Keratinocyte (primary cell): Measurements from ENCODE around the gene SYPL2. TPM values are rescaled to one million over a fixed set of nuclear protein-coding genes. Genes with fewer than 3 reads are reported as not detected.

ENCODE experiments used
- DNase-seq: peaks from one replicate; pipeline ENCODE4 v3.0.0-alpha.2; 2011; ENCODE audit warnings: low read depth, missing footprints, low spot score
- FAIRE-seq: peaks from 2 replicates; lab custom pipeline; 2011; peaks lifted over from hg19 to GRCh38; lab: Jason Lieb, UNC
- H2AFZ ChIP-seq: 2 replicates; pipeline ENCODE4 v1.6.0; 2012; ENCODE audit warnings: low read length, control low read depth, inconsistent platforms; ENCODE audit not compliant: control insufficient read depth
- H3K27ac ChIP-seq: 2 replicates; pipeline ENCODE4 v1.5.1; 2011; ENCODE audit warnings: low read length; ENCODE audit not compliant: control insufficient read depth, insufficient read depth
- H3K27me3 ChIP-seq: 3 replicates; pipeline ENCODE4 v1.6.0; 2011; ENCODE audit warnings: low read length; ENCODE audit not compliant: control insufficient read depth, insufficient read depth; ENCODE audit errors: extremely low read depth
- H3K36me3 ChIP-seq, 2 experiments: 2 replicates in 1 of 2; 3 replicates in 1 of 2; pipeline ENCODE4 v1.5.1; 2011; ENCODE audit warnings: low read length in 2 of 2, mild to moderate bottlenecking in 1 of 2; ENCODE audit not compliant: control insufficient read depth in 2 of 2, insufficient read depth in 2 of 2; ENCODE audit errors: extremely low read depth in 1 of 2
- H3K4me1 ChIP-seq: 3 replicates; pipeline ENCODE4 v1.5.1; 2011; ENCODE audit warnings: low read length; ENCODE audit not compliant: control insufficient read depth, insufficient read depth; ENCODE audit errors: extremely low read depth
- H3K4me2 ChIP-seq: 3 replicates; pipeline ENCODE4 v1.6.0; 2011; ENCODE audit warnings: low read depth, low read length; ENCODE audit not compliant: control insufficient read depth, insufficient read depth; ENCODE audit errors: extremely low read depth
- H3K4me3 ChIP-seq, 3 experiments: fragments of 200-600 bp in 1 of 3; sonication (generic) in 1 of 3; 2 replicates in 2 of 3; 3 replicates in 1 of 3; pipeline ENCODE4 v1.5.1; 2011 to 2016; ENCODE audit warnings: low read length in 3 of 3, mild to moderate bottlenecking in 3 of 3, control low read depth in 2 of 3, inconsistent platforms in 1 of 3, low read depth in 1 of 3, mixed read lengths in 1 of 3, mixed run types in 1 of 3, moderate library complexity in 1 of 3; ENCODE audit not compliant: control insufficient read depth in 2 of 3, insufficient read depth in 2 of 3; ENCODE audit errors: extremely low read depth in 1 of 3
- H3K79me2 ChIP-seq: 2 replicates; pipeline ENCODE4 v1.6.0; 2012; ENCODE audit warnings: low read length; ENCODE audit not compliant: control insufficient read depth, insufficient read depth
- H3K9ac ChIP-seq: 3 replicates; pipeline ENCODE4 v1.6.0; 2011; ENCODE audit warnings: low read length; ENCODE audit not compliant: control insufficient read depth, insufficient read depth; ENCODE audit errors: extremely low read depth
- H3K9me1 ChIP-seq: 3 replicates; pipeline ENCODE4 v1.6.0; 2011; ENCODE audit warnings: low read length; ENCODE audit not compliant: control insufficient read depth, insufficient read depth; ENCODE audit errors: extremely low read depth
- H3K9me3 ChIP-seq: 2 replicates; pipeline ENCODE4 v1.5.1; 2012; ENCODE audit warnings: low read depth, low read length; ENCODE audit not compliant: control insufficient read depth
- H4K20me1 ChIP-seq: 3 replicates; pipeline ENCODE4 v1.6.0; 2011; ENCODE audit warnings: low read length; ENCODE audit not compliant: control insufficient read depth, insufficient read depth; ENCODE audit errors: extremely low read depth
- CTCF ChIP-seq, 3 experiments: IDR thresholded peaks in 1 of 3; conservative IDR thresholded peaks in 1 of 3; optimal IDR thresholded peaks in 1 of 3; 2 replicates in 2 of 3; 3 replicates in 1 of 3; pipeline versions ENCODE3 to v1.5.1; 2011; ENCODE audit warnings: low read length in 3 of 3, mild to moderate bottlenecking in 3 of 3, moderate library complexity in 2 of 3, control low read depth in 1 of 3, inconsistent platforms in 1 of 3; ENCODE audit not compliant: insufficient read depth in 2 of 3; ENCODE audit errors: extremely low read depth in 1 of 3
- EZH2 ChIP-seq: IDR thresholded peaks from one replicate; pipeline ENCODE4 v1.6.1; 2012; ENCODE audit warnings: inconsistent platforms, mild to moderate bottlenecking, low read length, moderate library complexity
- dilution Hi-C: fragments of 300-500 bp; cut with MboI; formaldehyde crosslinking; loops from one replicate; pipeline ENCODE4 v1.7.0; 2020; ENCODE audit warnings: low sequenced_read_pairs; ENCODE audit not compliant: extremely low pct_ligation_motif_present
- polyA plus RNA-seq, 5 experiments: library from polyadenylated mRNA; depleted of rRNA in 3 of 5; stranded (reverse) in 3 of 5; stranded (forward) in 1 of 5; unstranded in 1 of 5; fragments of >200 nt; gene quantifications; 1 replicate in 1 of 5; 2 replicates in 3 of 5; 3 replicates in 1 of 5; pipeline versions ENCODE4 v1.2.1 to v1.2.3, GENCODE V29; 2011 to 2012; ENCODE audit warnings: missing spikeins in 2 of 5, low read depth in 1 of 5, low replicate concordance in 1 of 5

Gene SYPL2
- polyA plus RNA-seq, 1 donor (not counting 4 experiments of a cell fraction or from before 2014, with no cell fraction given): not detected

- no peak for TF ChIP-seq CTCF (optimal IDR thresholded peaks at IDR 0.05 in 1 of 3, IDR thresholded peaks at IDR 0.05 in 1 of 3, conservative IDR thresholded peaks at IDR 0.05 in 1 of 3; ENCODE audit: extremely low read depth in 1 of 3, insufficient read depth in 2 of 3, low read length in 3 of 3)
- TF ChIP-seq EZH2: no peak
- DNase-seq (no peak), FAIRE-seq (no peak)
- peaks cover 27% of the 10 kb centered on the region for H3K27me3 ChIP-seq
- H3K9me1 ChIP-seq: no peaks in the 10 kb centered on the region
- dilution Hi-C loops: no loop called here
- no peaks in the 10 kb centered on the region for H4K20me1 ChIP-seq
- H3K4me2 ChIP-seq: peak within 1 kb of the TSS; percentile 83
- H3K79me2 ChIP-seq: no peaks in the 10 kb centered on the region
- peak within 1 kb of the TSS; percentile 46 to 57 (median 54) for H3K4me3 ChIP-seq
- no peaks in the 10 kb centered on the region for H3K9me3 ChIP-seq
- H2AFZ ChIP-seq: peak within 1 kb of the TSS; percentile 88
- no peaks in the 10 kb centered on the region for H3K36me3 ChIP-seq
- peak within 1 kb of the TSS; percentile 60 for H3K9ac ChIP-seq
- peaks cover 2% of the 10 kb centered on the region for H3K4me1 ChIP-seq
- no peak within 1 kb of the TSS for H3K27ac ChIP-seq
Observed at GRCh38 chr1:109509176-109510134, 43.1 kb downstream of the SYPL2 start, which contains the start of gene AMIGO1. Gene AMIGO1, minus strand, starts transcription at chr1:109509727. Its CDS starts 815 bp downstream, at chr1:109508912.

DNA sequence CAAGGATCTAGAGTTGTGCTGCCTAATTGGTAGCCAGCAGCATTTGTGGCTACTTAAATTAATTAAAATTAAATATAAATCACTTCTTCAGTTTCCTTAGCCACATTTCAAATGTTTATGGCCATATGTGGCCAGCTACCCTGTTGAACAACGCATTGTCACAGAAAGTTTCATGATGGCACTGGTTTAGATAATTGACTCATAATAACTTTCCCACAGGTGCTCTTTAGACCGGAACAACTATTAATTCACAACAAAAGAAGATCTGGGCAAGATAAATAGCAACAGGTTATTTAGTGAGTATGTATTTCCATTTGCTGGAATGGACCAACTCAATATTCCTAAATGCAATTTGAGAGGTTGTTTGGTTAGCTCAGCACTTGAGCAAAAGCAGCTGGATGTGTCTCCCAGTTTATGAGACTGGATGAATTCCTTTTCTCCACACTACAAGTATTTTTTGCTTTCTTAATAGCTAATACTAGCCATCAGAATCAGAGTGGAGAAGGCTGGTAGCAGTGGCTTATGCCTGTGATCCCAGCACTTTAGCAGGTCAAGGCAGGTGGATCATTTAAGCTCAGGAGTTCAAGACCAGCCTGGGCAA is 46.9 kb downstream of the SYPL2 start:
- Histone ChIP-seq H4K20me1 (no peaks in the 10 kb centered on the region), H3K27me3 (peaks cover 27% of the 10 kb centered on the region), H3K79me2 (no peaks in the 10 kb centered on the region), H3K9me1 (no peaks in the 10 kb centered on the region), H3K9me3 (no peaks in the 10 kb centered on the region), H3K4me1 (peaks cover 9% of the 10 kb centered on the region), H3K4me2 (no peak overlapping the region), H3K36me3 (no peaks in the 10 kb centered on the region), H2AFZ (no peak overlapping the region), H3K4me3 (no peak overlapping the region), H3K27ac (no peak overlapping the region), H3K9ac (no peak overlapping the region)
- no peak for DNase-seq
- no peak for FAIRE-seq
- dilution Hi-C loops: no loop called here
- TF ChIP-seq EZH2: no peak
- TF ChIP-seq CTCF (optimal IDR thresholded peaks at IDR 0.05 in 1 of 3, IDR thresholded peaks at IDR 0.05 in 1 of 3, conservative IDR thresholded peaks at IDR 0.05 in 1 of 3; ENCODE audit: extremely low read depth in 1 of 3, insufficient read depth in 2 of 3, low read length in 3 of 3): no peak
